Left hindlimb (tissue), 1 donor: Measurements from ENCODE around the gene PCMTD2.

Source experiments
- DNase-seq: peaks from one replicate; pipeline ENCODE4 v3.0.0-alpha.2; 2018

The PCMTD2 gene

GRCh38 chr20:64239449-64240242 lies 15.9 kb upstream of the PCMTD2 start:
- no peak for DNase-seq

DNA sequence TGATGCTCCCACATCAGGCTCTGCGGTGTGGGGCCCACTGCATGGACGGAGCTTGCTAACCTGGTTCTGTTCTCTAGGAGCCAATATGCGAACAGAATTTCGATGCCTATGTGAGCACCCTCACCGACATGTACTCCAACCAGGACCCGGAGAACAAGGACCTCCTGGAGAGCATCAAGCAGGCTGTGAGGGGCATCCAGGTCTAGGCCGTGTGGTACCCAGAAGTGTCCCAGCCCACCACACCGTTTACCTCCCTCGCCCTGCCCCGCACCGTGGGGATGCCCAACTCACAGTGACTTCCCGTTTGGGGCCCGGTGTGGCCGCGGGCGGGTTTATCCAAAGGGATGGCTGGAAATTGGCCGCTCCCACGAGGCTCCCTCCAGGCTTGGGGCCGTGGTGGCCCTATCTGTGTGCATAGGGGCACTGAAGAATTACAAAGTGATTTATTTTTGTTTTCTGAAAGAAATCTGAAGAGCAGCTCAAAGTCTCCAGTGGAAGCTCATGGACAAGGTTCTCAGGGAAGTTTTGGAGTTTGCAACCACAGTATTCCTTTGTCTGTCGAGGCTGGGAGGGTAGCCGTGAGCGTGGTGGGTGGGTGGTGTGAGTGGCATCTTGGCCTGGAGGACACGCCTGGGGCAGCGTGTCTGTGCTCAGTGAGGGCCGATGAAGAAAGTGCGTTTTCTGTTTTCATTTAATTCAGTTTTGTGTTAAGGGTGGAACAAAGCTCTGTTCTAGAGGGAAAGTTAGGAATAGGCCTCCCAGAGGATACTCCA lies 15.1 kb upstream of the PCMTD2 start:
- no peak for DNase-seq

DNA sequence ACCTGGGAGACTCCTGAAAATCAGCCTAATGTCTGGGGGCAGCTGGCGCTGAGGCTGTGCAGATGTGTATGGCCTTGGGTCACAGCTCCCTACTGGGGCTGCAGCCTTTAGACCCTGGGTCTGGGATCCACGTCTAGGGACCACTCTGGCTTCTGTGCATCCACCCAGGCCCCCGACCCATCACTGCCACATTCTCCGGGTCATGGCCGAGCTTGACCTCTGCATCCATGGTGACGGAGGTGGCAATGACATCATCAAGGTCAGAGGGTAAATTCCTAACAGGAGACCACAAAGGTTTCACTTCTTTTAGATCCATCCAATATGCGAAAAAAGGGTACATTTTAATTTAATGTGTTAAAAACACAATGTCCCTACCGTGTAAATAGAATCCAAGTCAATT lies 14.5 kb upstream of the PCMTD2 start:
- DNase-seq = no peak

- no peak for DNase-seq
These were observed 13.3 kb upstream of the PCMTD2 start for GRCh38 chr20:64242003-64242796.

DNA sequence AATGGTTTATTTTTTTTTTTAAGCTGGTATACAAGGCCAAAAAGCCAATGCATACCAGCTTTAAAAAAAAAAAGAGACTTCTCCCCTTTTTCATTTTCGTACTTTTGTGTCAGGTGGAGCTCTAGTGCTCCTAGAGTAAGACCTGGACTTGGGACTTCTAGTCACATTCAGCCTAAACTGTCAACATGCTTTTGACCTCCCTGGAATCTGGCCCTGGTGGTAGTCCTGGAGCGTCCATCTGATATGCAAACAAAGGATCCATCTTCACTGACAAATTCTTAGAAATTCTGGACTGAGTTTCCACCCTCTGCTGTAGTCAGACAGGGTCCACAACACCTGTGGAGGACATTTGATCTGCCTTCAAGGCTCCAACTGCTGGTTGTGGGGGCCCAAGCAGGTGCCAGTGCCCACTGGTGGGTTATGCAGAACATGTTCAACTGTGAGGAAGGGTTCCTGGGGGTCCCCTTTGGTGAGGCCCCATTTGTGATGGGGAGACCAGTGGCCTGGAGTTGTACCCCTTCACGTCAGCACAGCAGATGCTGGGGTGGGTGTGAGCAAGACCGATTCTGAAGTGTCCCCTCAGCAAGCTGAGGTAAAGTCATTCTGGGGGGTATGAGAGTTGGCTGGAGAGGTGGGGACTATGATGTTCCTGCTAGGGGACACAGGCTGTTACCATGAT lies 12.6 kb upstream of the PCMTD2 start:
- no peak for DNase-seq

- no peak for DNase-seq
These were observed 11.2 kb upstream of the PCMTD2 start for GRCh38 chr20:64244281-64244805.

- no peak for DNase-seq
These were observed 10.5 kb upstream of the PCMTD2 start for GRCh38 chr20:64244870-64245603.

- no peak for DNase-seq
These were observed 9.6 kb upstream of the PCMTD2 start for GRCh38 chr20:64245746-64246595.

DNA sequence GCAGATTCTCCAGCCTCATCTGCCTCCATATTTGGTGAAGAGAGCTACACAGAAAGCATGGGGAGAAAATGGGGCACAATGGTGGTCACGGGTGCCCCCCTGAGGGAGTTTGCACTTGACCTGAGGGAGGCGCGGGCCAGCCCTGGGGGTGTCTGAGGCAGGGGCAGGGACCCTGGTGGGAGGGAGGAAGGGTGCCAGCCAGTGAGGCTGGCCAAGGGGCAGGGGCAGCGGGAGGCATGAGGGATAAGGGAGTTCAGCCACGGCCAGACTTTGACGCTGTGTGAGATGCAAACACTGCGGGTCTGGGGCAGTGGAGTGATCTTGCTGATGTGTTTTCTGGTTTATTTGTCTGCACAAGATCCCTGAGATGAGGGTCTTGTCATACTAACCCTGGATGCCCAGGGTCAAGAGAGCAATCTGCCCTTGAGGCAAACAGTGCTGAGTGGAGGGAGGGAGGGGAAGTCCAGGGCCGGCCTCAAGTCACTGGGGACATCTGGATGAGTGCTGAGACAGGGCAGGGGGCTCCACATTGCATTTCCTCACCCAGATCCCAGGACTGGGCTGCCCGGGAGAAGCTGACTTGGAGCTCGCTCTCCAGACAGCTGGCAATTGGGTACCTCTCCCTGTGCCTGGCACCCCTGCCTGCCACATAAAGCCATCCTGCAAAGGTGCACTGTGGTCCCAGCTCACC lies 8.8 kb upstream of the PCMTD2 start:
- DNase-seq = no peak

DNA sequence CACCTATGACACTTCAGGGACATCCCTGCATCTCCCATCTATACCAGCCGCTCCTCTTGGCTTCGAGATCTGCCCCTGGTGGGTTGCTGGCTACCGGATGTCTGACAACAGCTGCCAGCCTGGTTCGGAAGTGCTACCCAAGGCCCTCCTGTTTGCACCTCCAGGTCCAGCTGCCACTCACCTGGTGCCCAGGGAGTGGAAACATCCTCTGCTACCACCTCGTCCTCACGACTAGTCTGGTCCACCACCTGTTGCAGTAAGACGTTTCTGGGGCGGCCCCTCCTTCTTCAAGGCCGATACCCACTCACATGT lies 8.3 kb upstream of the PCMTD2 start:
- no peak for DNase-seq

DNA sequence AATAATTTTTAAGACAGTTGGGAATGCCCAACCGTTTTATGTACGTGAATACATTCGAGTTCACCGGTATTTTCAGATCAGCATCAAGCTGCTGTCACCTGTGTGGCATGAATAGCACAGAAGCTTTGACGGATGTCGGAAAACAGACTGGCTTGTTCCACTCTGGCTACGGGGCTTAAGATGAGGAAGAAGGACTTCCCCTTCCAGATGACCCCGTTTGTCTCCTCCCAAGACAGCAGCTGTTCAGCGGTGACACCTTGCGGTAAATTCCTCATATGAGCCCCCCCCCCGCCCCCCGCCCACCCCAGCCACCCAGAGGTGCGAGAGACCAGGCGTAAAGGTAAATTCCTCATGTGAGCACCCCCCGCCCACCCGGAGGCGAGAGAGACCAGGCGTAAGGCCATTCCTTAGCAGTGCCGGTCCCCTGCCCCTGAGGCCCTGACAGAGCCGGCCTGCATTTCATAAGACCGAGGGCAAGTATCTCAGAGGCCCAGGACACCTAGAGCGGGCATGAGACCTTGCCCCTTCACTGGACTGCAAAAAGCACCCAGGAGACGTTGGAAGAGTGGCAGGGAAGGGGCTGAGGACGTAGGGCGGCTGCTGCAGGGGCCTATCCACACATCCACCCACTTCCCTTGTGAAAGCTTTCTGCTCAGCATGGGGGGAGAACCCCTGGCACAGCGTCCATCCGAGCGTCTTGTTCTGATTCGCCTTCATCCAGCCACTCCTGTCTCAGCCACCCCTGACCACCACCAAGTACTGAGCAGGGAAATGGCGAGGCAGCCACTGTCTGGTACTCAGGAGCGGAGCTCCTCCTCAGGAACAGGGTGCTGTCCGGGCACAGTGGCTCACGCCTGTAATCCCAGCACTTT lies 7.3 kb upstream of the PCMTD2 start:
- DNase-seq = no peak

DNA sequence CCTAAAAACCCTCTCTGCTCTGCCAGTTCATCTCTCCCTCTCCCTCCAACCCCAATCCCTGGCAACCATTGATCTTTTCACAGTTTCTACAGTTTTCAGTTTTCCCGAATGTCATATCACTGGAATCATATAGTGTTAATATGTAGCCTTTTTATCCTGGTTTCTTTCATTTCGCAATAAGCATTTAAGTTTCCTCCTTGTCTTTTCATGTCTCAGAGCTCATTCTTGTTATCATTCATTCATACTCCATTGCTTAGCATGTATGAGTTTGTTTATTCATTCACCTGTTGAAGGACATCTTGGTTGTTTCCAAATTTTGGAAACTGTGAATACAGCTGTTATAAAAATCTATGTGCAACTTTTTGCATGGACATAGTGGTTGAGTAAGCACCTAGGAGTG lies 5.5 kb upstream of the PCMTD2 start:
- DNase-seq = no peak

- no peak for DNase-seq
These were observed 2.6 kb upstream of the PCMTD2 start for GRCh38 chr20:64253000-64253383.

DNA sequence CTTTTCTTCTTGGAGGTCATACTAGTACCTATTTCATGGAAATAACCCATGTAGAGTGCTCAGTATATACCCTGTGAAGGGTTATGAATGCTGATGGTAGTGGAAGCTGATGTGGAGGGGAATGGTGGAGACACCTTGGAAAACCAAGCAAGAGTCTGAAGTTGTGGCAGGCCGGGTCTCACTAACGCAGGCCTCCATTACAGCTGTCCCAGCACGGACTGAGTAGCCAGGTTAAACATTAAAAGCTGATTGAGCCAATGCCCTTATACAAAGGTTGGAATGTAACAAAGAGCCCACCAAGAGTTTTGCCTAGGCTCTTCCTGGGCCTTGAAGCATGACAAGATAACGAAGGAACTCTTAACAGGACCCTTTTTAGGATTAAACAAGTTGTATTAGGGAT lies 2.1 kb upstream of the PCMTD2 start:
- no peak for DNase-seq

DNA sequence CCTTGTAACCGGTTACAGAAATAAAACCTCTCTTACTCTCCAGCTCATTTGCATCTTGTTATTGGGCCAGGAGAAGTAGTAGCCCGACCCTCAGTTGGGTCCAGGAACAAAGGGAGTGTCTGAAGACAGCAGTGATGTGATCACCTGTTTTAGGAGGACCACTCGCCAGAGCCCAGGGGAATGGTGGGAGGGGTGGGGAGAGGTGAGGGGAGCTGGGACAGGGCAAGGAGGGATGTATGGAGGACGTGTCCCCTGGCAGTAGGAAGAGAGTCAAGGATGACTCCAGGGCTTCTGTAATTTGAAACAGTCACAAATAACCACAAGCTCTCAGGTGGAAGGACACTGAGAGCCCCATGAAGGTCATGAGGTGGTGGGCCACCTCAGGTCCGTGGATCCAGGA lies 1.4 kb upstream of the PCMTD2 start:
- DNase-seq = no peak

GRCh38 chr20:64254571-64255360 lies 782 bp upstream of the PCMTD2 start:
- DNase-seq = no peak

DNA sequence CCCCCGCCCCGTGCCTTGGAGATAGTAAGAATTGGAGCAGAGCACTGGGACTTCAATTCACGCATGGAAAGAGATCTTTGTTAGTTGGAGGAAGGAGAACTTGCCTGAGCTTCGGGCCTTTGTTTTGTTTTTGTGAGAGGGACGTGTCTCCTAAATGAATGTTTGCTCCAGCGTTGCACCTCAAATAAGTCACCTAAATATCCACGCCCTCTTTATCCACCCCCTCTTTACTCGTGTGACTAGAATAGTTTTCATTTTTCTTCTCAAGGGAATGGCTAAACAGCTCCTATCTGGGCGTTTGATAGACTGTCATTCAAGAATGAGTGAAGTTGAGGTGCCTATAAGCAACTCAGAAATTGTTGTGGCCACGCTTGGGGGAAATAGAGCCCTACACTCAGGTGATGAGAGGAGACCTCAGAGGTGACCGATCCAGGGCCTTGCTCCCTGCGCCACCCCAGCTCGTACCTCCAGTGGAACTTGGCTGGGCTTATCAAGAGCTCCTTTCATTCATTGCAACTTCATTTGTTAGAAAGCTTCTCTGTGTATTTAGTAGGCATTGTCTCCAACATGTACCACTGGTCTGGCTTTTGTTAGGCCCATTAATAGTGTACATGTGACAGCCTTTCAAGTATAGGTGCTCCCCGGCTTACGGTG lies 861 bp downstream of the PCMTD2 start:
- DNase-seq = no peak

- no peak for DNase-seq
These were observed 1.7 kb downstream of the PCMTD2 start for GRCh38 chr20:64257107-64257757.
